ENCODE results near the gene TMEM164. TPM values are rescaled to one million over a fixed set of nuclear protein-coding genes. Genes with fewer than 3 reads are reported as not detected.

TMEM164 gene
- total and polyA plus RNA-seq, 11 donors = 14.4 to 117 (median 50.3) TPM

GRCh38 chrX:110132450-110133114, 129.7 kb downstream of the TMEM164 start:
- H3K4me1 ChIP-seq = no peaks in the 10 kb centered on the region
- no peaks in the 10 kb centered on the region for H3K9me3 ChIP-seq
- H3K27me3 ChIP-seq = peaks cover 0 to 7% (median 0%) of the 10 kb centered on the region in 9 donors
- DNase-seq (no peak), ATAC-seq (no peak)
- no peak overlapping the region for H3K4me3 ChIP-seq
- intact Hi-C loops (cut with DNase I) = no loop called here
- H3K36me3 ChIP-seq = no peaks in the 10 kb centered on the region
- WGBS, 4 donors = 77 to 100% (median 97%) methylated on average over 1 of the region's 1 CpG
- H3K27ac ChIP-seq = no peak overlapping the region
- TF ChIP-seq POLR2A (IDR thresholded peaks at IDR 0.05) = no peak

DNA sequence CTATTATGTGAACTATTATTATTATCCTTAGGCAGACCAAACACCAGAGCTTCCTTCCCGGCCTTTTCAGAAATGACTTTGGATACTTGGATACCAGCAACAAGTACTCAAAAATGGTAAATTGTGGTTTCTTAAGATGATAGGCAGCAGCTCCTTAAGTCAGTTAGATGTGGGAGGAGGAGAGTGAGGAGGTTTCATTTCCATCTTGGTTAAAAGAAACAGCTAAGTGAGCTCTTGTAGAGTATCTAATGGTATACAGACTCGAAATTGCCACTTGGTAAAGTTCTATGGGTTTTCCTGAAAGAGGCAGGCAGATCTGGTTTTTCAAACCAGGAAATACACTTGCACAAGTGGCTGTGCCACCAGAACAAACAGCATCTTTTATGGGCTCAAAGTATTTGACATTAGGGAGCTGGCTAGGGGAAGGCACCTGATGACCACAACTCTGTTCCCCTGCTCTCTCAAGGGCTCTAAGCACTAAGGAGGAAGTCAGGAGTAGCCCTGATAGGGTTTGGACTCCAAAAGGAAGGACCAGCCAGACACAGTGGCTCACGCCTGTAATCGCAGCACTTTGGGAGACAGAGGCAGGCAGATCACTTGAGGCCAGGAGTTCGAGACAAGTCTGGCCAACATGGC, 130.9 kb downstream of the TMEM164 start:
- WGBS, 4 donors = 71 to 89% (median 81%) methylated on average over 5 of the region's 5 CpGs
- no peak for ATAC-seq
- intact Hi-C loops (cut with DNase I) = no loop called here

GRCh38 chrX:110135618-110136017, 132.7 kb downstream of the TMEM164 start:
- H3K4me1 ChIP-seq = peaks cover 0 to 5% (median 0%) of the 10 kb centered on the region in 12 donors
- ATAC-seq = no peak
- 75 to 93% (median 84%) methylated on average over 1 of the region's 1 CpG for WGBS, 4 donors
- DNase-seq = no peak
- H3K27ac ChIP-seq = no peak overlapping the region
- H3K27me3 ChIP-seq = peaks cover 0 to 3% (median 0%) of the 10 kb centered on the region in 9 donors
- intact Hi-C loops (cut with DNase I) = no loop called here
- H3K36me3 ChIP-seq = no peaks in the 10 kb centered on the region
- H3K4me3 ChIP-seq = no peak overlapping the region
- no peaks in the 10 kb centered on the region for H3K9me3 ChIP-seq
- no peak for TF ChIP-seq POLR2A (IDR thresholded peaks at IDR 0.05)
- TF ChIP-seq, protein P1, sequence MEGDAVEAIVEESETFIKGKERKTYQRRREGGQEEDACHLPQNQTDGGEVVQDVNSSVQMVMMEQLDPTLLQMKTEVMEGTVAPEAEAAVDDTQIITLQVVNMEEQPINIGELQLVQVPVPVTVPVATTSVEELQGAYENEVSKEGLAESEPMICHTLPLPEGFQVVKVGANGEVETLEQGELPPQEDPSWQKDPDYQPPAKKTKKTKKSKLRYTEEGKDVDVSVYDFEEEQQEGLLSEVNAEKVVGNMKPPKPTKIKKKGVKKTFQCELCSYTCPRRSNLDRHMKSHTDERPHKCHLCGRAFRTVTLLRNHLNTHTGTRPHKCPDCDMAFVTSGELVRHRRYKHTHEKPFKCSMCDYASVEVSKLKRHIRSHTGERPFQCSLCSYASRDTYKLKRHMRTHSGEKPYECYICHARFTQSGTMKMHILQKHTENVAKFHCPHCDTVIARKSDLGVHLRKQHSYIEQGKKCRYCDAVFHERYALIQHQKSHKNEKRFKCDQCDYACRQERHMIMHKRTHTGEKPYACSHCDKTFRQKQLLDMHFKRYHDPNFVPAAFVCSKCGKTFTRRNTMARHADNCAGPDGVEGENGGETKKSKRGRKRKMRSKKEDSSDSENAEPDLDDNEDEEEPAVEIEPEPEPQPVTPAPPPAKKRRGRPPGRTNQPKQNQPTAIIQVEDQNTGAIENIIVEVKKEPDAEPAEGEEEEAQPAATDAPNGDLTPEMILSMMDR (IDR thresholded peaks at IDR 0.05) = no peak

More for the DNA sequence above, 130.9 kb downstream of the TMEM164 start:
- no peak overlapping the region for H3K4me3 ChIP-seq
- no peaks in the 10 kb centered on the region for H3K9me3 ChIP-seq
- no peak for TF ChIP-seq POLR2A (IDR thresholded peaks at IDR 0.05)
- TF ChIP-seq, protein P1 (IDR thresholded peaks at IDR 0.05) = no peak
- no peak for DNase-seq
- H3K27ac ChIP-seq = no peak overlapping the region
- H3K4me1 ChIP-seq = no peaks in the 10 kb centered on the region
- no peaks in the 10 kb centered on the region for H3K36me3 ChIP-seq
- H3K27me3 ChIP-seq = no peaks in the 10 kb centered on the region

DNA sequence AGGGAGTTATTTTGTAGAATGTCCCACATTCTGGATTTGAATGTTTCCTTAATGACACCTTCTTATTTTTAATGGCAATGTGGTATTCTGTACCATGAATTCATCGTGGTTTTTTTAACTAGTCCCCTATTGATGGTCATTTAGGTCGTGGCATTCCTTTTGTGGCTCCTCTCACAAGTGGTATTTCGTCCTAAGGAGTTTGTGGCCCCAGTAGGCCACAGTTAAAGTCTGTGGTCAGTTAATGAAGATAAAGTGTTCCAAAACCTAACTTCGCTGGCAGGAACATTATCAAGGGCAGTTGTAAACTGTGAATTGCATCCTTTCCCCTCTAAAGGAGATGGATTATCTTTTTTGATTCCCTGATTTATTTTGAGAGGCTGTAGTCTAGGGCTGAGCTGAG, 133.2 kb downstream of the TMEM164 start:
- ATAC-seq (no peak), DNase-seq (no peak)
- Histone ChIP-seq H3K4me1 (peaks cover 0 to 5% (median 0%) of the 10 kb centered on the region in 12 donors), H3K27ac (no peak overlapping the region), H3K36me3 (no peaks in the 10 kb centered on the region), H3K4me3 (no peak overlapping the region), H3K9me3 (no peaks in the 10 kb centered on the region), H3K27me3 (peaks cover 0 to 3% (median 0%) of the 10 kb centered on the region in 9 donors)
- TF ChIP-seq, protein P1 (IDR thresholded peaks at IDR 0.05) = no peak
- TF ChIP-seq POLR2A (IDR thresholded peaks at IDR 0.05) = no peak
- intact Hi-C loops (cut with DNase I) = no loop called here
- 56 to 92% (median 75%) methylated on average over 4 of the region's 4 CpGs for WGBS, 4 donors

Data from heart left ventricle (tissue), 16 donors.